H9 (cell line): ENCODE data around the gene CACTIN. TPM values are rescaled to one million over a fixed set of nuclear protein-coding genes. Genes with fewer than 3 reads are reported as not detected.

ENCODE experiments used
- DNase-seq: peaks from one replicate; pipeline ENCODE4 v3.0.0-alpha.2; 2017
- H2AFZ ChIP-seq: one replicate; pipeline ENCODE4 v1.6.1; 2013; ENCODE audit warnings: mild to moderate bottlenecking, low read length, control low read depth, moderate library complexity
- H2AK5ac ChIP-seq: 2 replicates; pipeline ENCODE4 v1.6.1; 2013; ENCODE audit warnings: low read length, control low read depth, mixed read lengths; ENCODE audit not compliant: insufficient read length
- H2BK120ac ChIP-seq: one replicate; pipeline ENCODE4 v1.6.1; 2013; ENCODE audit warnings: low read depth, mild to moderate bottlenecking, low read length, control low read depth, inconsistent platforms; ENCODE audit not compliant: poor library complexity, severe bottlenecking
- H2BK12ac ChIP-seq: 2 replicates; pipeline ENCODE4 v1.6.1; 2013; ENCODE audit warnings: low read length, control low read depth, mixed read lengths, low read depth; ENCODE audit not compliant: insufficient read length
- H2BK15ac ChIP-seq: 2 replicates; pipeline ENCODE4 v1.6.1; 2013; ENCODE audit warnings: low read depth, low read length, control low read depth
- H2BK20ac ChIP-seq: one replicate; pipeline ENCODE4 v1.6.1; 2013; ENCODE audit warnings: low read depth, mild to moderate bottlenecking, low read length, control low read depth, inconsistent platforms; ENCODE audit not compliant: poor library complexity, severe bottlenecking
- H2BK5ac ChIP-seq: 2 replicates; pipeline ENCODE4 v1.6.1; 2013; ENCODE audit warnings: low read length, control low read depth, mixed read lengths; ENCODE audit not compliant: insufficient read length
- H3K14ac ChIP-seq: 2 replicates; pipeline ENCODE4 v1.6.1; 2013; ENCODE audit warnings: low read length, control low read depth; ENCODE audit not compliant: insufficient read depth
- H3K18ac ChIP-seq: 2 replicates; pipeline ENCODE4 v1.6.1; 2013; ENCODE audit warnings: low read depth, mild to moderate bottlenecking, mixed read lengths, low read length, control low read depth; ENCODE audit not compliant: insufficient read length
- H3K23ac ChIP-seq: 2 replicates; pipeline ENCODE4 v1.6.1; 2013; ENCODE audit warnings: low read length, control low read depth, mixed read lengths, low read depth; ENCODE audit not compliant: insufficient read length
- H3K23me2 ChIP-seq: 2 replicates; pipeline ENCODE4 v1.6.1; 2013; ENCODE audit warnings: low read depth, mild to moderate bottlenecking, mixed read lengths, low read length, control low read depth; ENCODE audit not compliant: insufficient read length, poor library complexity, severe bottlenecking
- H3K27ac ChIP-seq: 2 replicates; pipeline ENCODE4 v1.5.1; 2013; ENCODE audit warnings: low read length, control low read depth, mixed read lengths, low read depth; ENCODE audit not compliant: insufficient read length
- H3K27me3 ChIP-seq: 2 replicates; pipeline ENCODE4 v1.6.1; 2013; ENCODE audit warnings: low read length, control low read depth, inconsistent platforms; ENCODE audit not compliant: insufficient read depth
- H3K4ac ChIP-seq: 2 replicates; pipeline ENCODE4 v1.6.1; 2013; ENCODE audit warnings: low read depth, mild to moderate bottlenecking, control low read depth, inconsistent platforms, low read length, moderate library complexity
- H3K4me1 ChIP-seq: 2 replicates; pipeline ENCODE4 v1.6.1; 2013; ENCODE audit warnings: low read length, control low read depth, inconsistent platforms; ENCODE audit not compliant: insufficient read depth
- H3K4me2 ChIP-seq: 2 replicates; pipeline ENCODE4 v1.6.1; 2013; ENCODE audit warnings: low read length, control low read depth, mixed read lengths; ENCODE audit not compliant: insufficient read length, insufficient read depth
- H3K56ac ChIP-seq: 2 replicates; pipeline ENCODE4 v1.6.1; 2013; ENCODE audit warnings: low read depth, mild to moderate bottlenecking, mixed read lengths, low read length, control low read depth; ENCODE audit not compliant: insufficient read length
- H3K79me1 ChIP-seq: 2 replicates; pipeline ENCODE4 v1.6.1; 2013; ENCODE audit warnings: low read depth, mild to moderate bottlenecking, moderate library complexity, low read length, control low read depth, inconsistent platforms; ENCODE audit not compliant: insufficient read depth, poor library complexity, severe bottlenecking
- H3K79me2 ChIP-seq: 2 replicates; pipeline ENCODE4 v1.6.1; 2013; ENCODE audit warnings: low read length, control low read depth, inconsistent platforms; ENCODE audit not compliant: insufficient read depth
- H3K9ac ChIP-seq: 2 replicates; pipeline ENCODE4 v1.6.1; 2013; ENCODE audit warnings: low read length, control low read depth, mixed read lengths; ENCODE audit not compliant: insufficient read length; ENCODE audit errors: extremely low read depth
- H3K9me3 ChIP-seq: one replicate; pipeline ENCODE4 v1.6.1; 2013; ENCODE audit warnings: low read depth, low read length, inconsistent platforms; ENCODE audit not compliant: control insufficient read depth
- H3T11ph ChIP-seq: one replicate; pipeline ENCODE4 v1.6.1; 2013; ENCODE audit warnings: mild to moderate bottlenecking, low read length, control low read depth, inconsistent platforms
- H4K20me1 ChIP-seq: one replicate; pipeline ENCODE4 v1.6.1; 2013; ENCODE audit not compliant: control insufficient read depth, insufficient read length, insufficient read depth
- H4K5ac ChIP-seq: 2 replicates; pipeline ENCODE4 v1.6.1; 2013; ENCODE audit warnings: low read depth, mild to moderate bottlenecking, mixed read lengths, low read length, control low read depth; ENCODE audit not compliant: insufficient read length
- H4K8ac ChIP-seq: replicated peaks from 2 replicates; pipeline ENCODE4 v1.6.1; 2013; ENCODE audit warnings: low read length, control low read depth, mixed read lengths, low read depth; ENCODE audit not compliant: insufficient read length
- H4K91ac ChIP-seq: 2 replicates; pipeline ENCODE4 v1.6.1; 2013; ENCODE audit warnings: low read depth, mild to moderate bottlenecking, moderate library complexity, mixed read lengths, low read length, control low read depth; ENCODE audit not compliant: insufficient read length
- H3K27ac Mint-ChIP-seq, 3 experiments: 2 replicates in 2 of 3; 3 replicates in 1 of 3; pipeline ENCODE4 v1.8.0; 2020 to 2021; ENCODE audit warnings: mixed read lengths in 3 of 3, mild to moderate bottlenecking in 1 of 3, moderate library complexity in 1 of 3
- H3K27me3 Mint-ChIP-seq: 2 replicates; pipeline ENCODE4 v1.8.0; 2021; ENCODE audit warnings: low read depth, mild to moderate bottlenecking, moderate library complexity, mixed read lengths
- H3K36me3 Mint-ChIP-seq, 3 experiments: 2 replicates in 2 of 3; 3 replicates in 1 of 3; pipeline ENCODE4 v1.8.0; 2020 to 2021; ENCODE audit warnings: low read depth in 3 of 3, mixed read lengths in 3 of 3; ENCODE audit not compliant: insufficient read depth in 1 of 3
- H3K4me1 Mint-ChIP-seq, 2 experiments: 2 replicates each; pipeline ENCODE4 v1.8.0; 2020; ENCODE audit warnings: mixed read lengths in 2 of 2
- H3K4me3 Mint-ChIP-seq, 2 experiments: 2 replicates in 1 of 2; 3 replicates in 1 of 2; pipeline ENCODE4 v1.8.0; 2020 to 2021; ENCODE audit warnings: mild to moderate bottlenecking in 2 of 2, mixed read lengths in 2 of 2, moderate library complexity in 1 of 2
- H3K9me3 Mint-ChIP-seq, 2 experiments: 2 replicates in 1 of 2; 3 replicates in 1 of 2; pipeline ENCODE4 v1.8.0; 2020; ENCODE audit warnings: mild to moderate bottlenecking in 2 of 2, mixed read lengths in 2 of 2, moderate library complexity in 1 of 2
- WGBS: extraction: QIAGEN DNeasy Blood & Tissue Kit; methylation state at CpG from one replicate; pipeline ENCODE4 v1.1.7; 2013; ENCODE audit warnings: missing lambda C conversion rate, low lambda C conversion rate, mixed read lengths; ENCODE audit not compliant: insufficient read length; ENCODE audit errors: extremely low coverage; 5-methylcytosine and 5-hydroxymethylcytosine counted together
- total RNA-seq: library from RNA; stranded (reverse); gene quantifications from 2 replicates; pipeline ENCODE4 v1.2.1, GENCODE V29; 2021
- TF ChIP-seq, protein P1 (sequence below): fragments of 200-600 bp; sonication (generic); conservative IDR thresholded peaks from 3 replicates; pipeline ENCODE4 v1.8.0; 2021; ENCODE audit warnings: antibody characterized with exemption, mild to moderate bottlenecking

The CACTIN gene
- total RNA-seq, 1 experiment from 2014 or later, result 37.3 TPM

DNA sequence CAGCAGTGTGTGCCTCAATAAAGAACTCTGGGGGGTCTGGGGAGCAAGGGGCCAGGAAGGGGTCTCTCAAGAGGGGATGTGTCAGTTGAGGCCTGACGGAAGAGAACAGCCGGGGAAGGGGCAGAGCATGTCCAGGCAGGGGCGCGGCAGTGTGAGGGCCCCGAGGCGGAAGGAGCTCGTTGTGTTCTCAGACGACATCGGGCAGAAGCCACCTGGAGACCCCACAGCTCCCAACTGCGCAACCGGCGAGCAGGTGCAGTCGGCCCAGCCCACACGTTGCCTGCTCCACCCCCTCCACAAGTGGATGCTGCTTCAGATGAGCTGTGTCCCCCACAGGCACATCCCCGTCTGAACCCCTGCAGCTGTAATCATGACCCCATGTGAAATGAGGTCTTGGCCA lies 4.9 kb downstream of the CACTIN start:
- no peak overlapping the region for H3K27ac ChIP-seq

More for the DNA sequence above, 4.9 kb downstream of the CACTIN start:
- H3K79me2 ChIP-seq, result peaks cover 7% of the 10 kb centered on the region; the same call in 1 of the 2 replicates
- H3K4ac ChIP-seq, result no peak overlapping the region
- no peak overlapping the region for H2AK5ac ChIP-seq
- Mint-ChIP-seq H3K4me1 (peaks cover 4 to 13% of the 10 kb centered on the region in 2 experiments), H3K27me3 (no peaks in the 10 kb centered on the region; the same call in 1 of the 2 replicates), H3K27ac (no peak overlapping the region), H3K4me3 (no peak overlapping the region), H3K9me3 (no peaks in the 10 kb centered on the region), H3K36me3 (peaks cover 6 to 24% (median 21%) of the 10 kb centered on the region in 3 experiments; a peak in 6 of 7 replicates)
- DNase-seq, result no peak
- no peak overlapping the region for H2BK15ac ChIP-seq
- H2AFZ ChIP-seq, result no peak overlapping the region
- no CpG with 5 or more reads among the region's 15 CpGs for WGBS
- H3K27me3 ChIP-seq, result no peaks in the 10 kb centered on the region
- 0 out of 2 replicates have a peak, but pooled peaks cover 2% of the 10 kb centered on the region for H3K4me1 ChIP-seq
- H3K14ac ChIP-seq, result no peak overlapping the region
- no peak overlapping the region for H3K9ac ChIP-seq
- H4K8ac ChIP-seq, result no peak overlapping the region
- H2BK12ac ChIP-seq, result no peak overlapping the region
- H3K18ac ChIP-seq, result no peak overlapping the region
- no peak overlapping the region for H4K91ac ChIP-seq
- no peak overlapping the region for H3T11ph ChIP-seq
- H2BK20ac ChIP-seq, result no peak overlapping the region
- H4K20me1 ChIP-seq, result peaks cover 3% of the 10 kb centered on the region
- no peak overlapping the region for H4K5ac ChIP-seq
- no peak overlapping the region for H3K23ac ChIP-seq
- TF ChIP-seq, protein P1, sequence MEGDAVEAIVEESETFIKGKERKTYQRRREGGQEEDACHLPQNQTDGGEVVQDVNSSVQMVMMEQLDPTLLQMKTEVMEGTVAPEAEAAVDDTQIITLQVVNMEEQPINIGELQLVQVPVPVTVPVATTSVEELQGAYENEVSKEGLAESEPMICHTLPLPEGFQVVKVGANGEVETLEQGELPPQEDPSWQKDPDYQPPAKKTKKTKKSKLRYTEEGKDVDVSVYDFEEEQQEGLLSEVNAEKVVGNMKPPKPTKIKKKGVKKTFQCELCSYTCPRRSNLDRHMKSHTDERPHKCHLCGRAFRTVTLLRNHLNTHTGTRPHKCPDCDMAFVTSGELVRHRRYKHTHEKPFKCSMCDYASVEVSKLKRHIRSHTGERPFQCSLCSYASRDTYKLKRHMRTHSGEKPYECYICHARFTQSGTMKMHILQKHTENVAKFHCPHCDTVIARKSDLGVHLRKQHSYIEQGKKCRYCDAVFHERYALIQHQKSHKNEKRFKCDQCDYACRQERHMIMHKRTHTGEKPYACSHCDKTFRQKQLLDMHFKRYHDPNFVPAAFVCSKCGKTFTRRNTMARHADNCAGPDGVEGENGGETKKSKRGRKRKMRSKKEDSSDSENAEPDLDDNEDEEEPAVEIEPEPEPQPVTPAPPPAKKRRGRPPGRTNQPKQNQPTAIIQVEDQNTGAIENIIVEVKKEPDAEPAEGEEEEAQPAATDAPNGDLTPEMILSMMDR, result no peak
- no peak overlapping the region for H3K56ac ChIP-seq
- H2BK120ac ChIP-seq, result no peak overlapping the region
- H2BK5ac ChIP-seq, result no peak overlapping the region
- no peaks in the 10 kb centered on the region for H3K79me1 ChIP-seq
- peaks cover 5% of the 10 kb centered on the region for H3K23me2 ChIP-seq
- no peak overlapping the region for H3K4me2 ChIP-seq
- no peaks in the 10 kb centered on the region for H3K9me3 ChIP-seq
